PC-3 (cell line): ENCODE results near the gene RXRA.

ENCODE experiments used
- CTCF ChIP-seq: fragments of 300-600 bp; sonication (generic); conservative IDR thresholded peaks from 2 replicates; pipeline ENCODE4 v1.5.1; 2017; ENCODE audit warnings: antibody characterized with exemption, low read depth, mild to moderate bottlenecking, low read length
- EZH2 ChIP-seq: fragments of 300-600 bp; sonication (generic); IDR thresholded peaks from one replicate; pipeline ENCODE4 v1.6.1; 2017; ENCODE audit warnings: antibody characterized with exemption, mild to moderate bottlenecking, low read length; ENCODE audit not compliant: unreplicated experiment

- no peak for TF ChIP-seq CTCF
- no peak for TF ChIP-seq EZH2
Measured at GRCh38 chr9:134466869-134467616, 140.8 kb downstream of the RXRA start.
